ENCODE measurements around the gene FRMD4A.
"Not testable (repeated sequence)": the region's sequence is repeated elsewhere in the genome, so short reads cannot be mapped to it uniquely, and the experiment has no call there.

FRMD4A gene

DNA sequence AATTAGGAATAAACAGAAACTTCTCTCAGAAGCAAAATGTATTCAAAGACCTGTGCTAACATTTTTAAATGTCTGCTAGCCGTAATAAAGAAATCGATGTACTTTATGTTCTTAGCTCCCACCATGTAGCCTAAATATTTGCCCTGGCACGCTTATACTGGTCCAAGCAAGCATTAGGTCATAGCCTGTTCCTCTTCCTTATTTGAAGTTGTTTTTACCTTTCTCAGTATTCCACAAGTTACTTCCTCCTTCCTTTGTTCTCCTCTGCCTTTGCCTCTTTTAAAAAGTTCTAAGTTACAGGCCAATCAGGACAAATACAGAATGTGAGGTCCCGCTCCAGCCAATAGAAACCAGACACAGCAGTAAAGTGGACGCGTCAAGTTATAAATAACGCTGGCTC, 288.7 kb downstream of the FRMD4A start:
- not testable (repeated sequence) for DNase-seq

DNA sequence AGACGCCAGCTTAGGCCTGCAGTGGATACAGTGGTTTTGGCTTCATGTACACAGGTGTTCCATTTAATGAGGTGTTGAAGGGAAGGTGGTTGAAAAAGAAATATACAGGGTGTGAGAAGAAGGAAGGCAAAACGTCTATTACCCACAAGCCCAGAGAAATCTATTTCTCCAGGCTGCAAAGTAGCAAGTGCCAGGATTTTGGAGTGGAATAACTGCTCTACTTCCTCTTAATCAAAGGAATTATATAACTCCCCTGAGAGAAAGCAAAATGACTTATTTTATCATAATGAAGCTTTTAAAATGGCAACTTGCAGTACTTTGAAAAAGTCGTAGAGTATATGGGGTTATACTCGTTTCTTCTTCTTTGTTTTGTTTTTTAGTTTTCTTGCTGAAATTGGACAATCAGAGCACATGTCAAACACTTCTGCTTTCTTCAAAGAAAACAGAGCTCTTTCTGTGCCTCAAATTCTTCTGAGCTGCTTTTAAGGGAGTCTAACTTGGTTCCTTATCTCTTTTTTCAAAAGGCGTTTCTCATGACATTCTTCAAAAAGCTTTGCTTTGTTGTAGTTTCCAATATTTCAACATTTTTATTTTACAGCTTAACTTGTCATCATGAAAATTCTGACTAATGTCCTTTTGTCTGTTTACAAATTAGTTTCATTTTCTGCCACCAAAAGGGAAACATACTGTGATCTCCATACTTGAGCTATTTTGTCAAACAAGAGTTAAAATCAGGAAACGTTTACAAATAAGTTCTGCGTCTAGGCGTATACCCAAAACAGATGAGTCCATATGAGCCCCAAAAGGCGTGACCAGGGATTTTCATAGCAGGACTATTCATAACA, 289.7 kb downstream of the FRMD4A start:
- no peak for DNase-seq

DNA sequence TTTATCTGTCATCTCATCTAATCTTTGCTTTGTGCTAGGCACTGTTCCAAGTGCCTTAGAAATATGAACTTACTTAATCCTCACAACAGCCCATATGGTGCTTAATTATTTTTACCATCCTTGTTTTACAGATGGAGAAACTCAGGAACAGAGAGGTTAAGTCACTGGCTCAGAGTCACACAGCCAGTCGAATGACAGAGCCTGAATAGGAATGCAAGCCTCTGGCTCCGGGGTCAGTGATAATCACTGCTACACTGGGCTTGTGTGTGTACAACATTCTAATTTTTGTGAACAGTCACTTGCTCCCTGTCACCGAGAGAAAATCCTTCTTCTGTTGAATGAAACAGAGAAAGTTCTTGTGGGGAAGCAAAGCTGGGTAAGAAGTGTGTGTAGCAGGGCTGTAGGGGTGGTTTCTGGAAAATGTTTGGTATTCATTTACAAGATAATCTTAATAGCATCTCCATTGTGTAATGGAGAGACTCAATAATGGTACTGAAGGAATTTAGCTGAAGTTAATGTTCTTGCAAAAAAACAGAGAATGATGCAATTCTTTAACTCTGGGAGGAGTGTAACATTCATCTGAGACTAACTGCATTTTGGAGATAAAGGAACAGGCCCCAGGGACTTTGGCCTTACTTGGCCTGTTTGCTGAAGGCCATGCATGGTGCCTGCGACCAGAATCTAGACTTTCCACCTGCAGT, 290.6 kb downstream of the FRMD4A start:
- no peak for DNase-seq

DNA sequence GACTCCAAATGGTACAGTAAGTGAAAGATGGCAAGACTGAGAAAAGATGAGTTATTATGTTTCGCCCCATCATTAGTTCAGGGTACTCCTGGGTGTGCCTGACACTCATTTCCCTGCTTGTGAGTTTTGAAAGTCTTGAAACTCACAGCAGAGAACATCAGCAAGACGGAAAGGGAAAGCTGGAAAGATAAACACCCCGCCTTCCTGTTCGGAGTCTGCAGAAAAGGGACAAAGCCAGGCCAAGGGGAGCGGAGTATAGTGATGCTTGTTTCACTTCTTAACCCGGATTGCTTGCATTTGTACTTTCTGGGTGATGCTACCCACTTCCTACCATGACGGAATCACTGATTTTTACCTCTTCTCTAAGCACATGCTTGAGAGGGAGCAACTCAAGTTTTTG, 294.5 kb downstream of the FRMD4A start:
- DNase-seq = no peak

DNA sequence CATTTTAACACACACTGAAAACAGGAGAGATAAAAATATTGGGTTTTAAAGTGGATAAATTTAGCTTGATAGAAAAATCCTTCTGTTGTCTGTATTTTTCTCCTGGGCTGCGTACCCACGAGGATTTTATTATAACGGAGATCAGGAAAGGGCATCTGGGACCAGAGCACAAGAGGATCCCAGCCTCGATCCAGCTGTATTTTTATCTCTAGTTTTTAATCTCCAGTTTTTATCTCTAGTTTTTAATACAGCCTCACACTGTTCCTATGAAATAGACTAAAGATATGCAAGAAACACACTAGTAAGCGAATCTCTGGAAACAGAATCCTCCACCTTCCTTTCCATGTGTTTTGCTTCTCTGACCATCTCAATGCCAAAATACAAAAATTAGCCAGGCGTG, 295.2 kb downstream of the FRMD4A start:
- no peak for DNase-seq

DNA sequence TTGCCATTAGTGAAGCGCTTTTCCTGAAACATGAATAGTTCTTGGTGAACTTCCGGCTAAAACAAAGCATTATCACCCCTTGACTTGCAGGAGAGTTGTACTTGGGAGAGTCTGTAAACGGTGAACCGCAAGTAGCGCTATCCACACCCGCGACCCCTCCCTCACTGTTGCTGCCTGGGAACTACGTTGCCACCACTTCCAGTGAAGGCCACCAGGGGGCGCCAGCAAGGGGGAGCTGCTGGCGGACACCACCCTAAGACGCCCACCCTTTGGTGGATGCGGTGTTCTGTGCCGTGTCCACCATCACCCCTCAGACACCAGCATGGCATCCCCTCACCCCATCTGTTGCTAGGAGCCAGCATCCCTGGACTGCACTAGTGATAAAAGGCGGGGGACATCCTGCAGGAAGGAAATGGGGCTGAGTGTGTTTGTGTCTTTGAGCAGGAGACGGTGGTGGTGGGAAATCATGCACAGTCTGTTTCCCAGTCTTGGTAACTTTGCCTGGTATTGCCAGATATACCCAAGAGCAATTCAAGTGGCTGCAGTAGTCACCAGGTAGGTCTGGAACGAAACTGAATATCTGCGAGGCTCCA, 298.2 kb downstream of the FRMD4A start:
- no peak for DNase-seq

DNA sequence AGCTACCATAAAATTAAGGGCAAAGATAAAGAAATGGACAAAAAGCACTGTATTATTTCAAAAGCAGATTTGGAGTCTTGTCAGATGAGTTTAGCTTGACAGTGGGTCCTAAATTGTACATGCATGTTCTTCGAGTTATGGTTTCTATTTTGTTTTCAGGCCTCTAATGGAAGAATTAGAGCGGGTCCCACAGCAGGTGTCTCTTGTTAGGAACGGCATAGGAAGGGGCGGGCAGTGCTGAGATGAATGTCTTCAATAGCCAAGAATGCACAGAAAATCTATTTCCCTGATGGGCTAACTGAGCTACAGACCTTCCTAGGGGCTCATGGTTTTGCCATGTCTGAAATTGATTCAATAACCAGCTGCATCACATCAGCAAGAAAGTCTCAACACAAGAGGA, 304.4 kb downstream of the FRMD4A start:
- DNase-seq = no peak

DNA sequence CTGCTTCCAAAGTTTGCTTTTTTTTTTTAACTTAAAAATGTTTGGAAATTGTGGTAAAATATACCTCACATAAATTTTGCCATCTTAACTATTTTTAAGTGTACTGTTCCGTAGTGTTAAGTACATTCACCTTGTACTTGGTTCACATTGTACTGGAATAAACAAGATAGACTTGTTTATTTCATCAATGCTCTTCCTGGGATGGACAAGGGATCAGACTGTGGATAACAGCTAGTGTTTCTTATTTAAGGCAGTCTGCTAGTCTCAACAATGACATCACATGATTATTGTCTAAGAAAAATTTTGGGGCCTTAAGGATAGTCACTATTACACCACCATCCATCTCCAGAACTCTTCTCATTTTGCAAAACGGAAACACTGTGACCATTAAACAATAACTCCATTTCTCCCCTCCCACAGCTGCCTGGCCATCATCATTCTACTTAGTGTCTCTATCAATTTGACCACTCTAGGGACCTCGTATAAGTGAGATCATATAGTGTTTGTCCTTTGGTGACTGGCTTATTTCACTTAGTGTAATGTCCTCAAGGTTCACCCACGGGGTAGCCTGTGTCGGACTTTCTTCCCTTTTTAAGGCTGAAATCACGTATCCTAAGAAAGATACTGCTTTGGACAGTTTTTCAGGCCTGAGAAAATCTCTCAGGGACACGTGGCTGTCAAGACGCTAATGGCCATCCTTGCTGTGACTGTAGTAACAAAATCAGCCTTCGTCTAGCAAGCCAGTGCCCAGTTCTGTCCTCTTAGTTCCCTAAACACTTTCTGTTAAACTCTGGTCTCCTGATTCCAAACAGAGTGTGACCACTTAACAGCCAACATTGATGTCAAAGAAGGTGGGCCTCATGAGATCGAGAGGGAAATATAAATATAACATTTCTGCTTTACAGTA, 305.2 kb downstream of the FRMD4A start:
- no peak for DNase-seq

DNA sequence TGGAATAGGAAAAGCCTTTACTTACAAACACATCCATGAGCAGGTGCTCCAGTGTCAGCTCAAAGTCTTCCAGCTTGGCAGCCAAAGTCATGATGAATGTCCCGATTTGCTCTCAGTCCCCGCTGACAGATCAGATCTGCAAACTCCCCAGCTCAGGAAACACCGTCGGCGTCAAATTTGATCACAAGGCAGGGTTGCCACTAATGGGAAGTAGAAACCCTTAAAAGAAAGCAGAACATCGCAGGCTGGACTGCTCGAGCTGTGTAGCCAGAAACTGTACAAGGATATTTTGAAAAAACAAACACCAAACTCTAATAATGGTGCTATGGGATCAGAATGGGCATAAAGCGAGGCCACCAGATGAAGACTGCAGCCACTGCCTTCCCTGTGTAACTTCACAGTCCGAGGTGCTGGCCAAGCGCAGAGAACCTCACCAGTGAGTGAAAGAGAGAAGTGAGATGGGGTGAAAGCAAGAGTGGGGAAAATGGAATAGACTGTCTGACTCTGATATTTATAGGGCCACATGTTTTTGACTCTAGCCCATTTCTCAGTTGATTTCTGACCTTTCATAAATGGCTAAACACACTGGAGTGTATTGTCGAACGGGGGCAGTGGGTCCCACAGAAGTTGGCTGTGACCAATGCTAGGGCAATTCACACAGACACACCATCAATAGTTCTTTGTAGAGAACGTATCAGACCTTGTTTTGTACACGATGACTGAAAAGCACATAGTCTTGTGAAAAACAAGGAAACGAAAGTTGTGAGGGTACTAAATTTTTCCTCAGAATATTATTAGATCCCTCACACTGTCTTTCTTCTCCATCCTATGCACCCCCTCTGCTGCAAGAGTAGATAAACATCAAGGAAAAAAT, 306.2 kb downstream of the FRMD4A start:
- no peak for DNase-seq

DNA sequence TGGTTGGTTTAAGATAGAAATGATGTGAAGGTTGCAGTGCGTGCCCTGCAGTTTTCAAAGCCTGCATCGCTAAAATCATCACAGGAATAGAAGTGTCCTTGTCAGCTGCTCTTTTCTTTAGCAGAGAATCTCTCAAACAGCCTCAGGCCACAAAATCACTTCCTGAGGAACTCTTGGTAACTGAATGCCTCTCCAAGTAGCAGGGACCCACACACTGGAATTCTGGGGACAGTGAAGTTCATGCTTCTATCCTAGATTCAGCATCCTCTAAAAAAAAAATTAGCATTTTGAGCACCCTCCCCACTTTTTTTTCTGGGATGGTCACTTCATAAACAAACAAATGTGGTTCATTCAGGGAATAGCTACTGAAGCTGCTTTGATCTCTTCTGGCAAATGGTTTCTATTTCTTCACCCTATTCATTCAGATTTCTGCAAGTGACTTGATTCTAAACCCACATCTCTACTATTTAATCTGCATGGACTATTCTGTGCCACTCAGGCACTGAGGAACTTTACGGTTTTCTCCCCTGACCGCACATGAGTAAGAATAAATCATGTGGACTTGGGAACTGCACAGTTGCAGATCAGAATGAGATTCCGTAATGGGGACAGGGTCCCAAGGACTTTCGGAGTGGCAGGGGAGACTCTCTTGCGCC, 306.9 kb downstream of the FRMD4A start:
- no peak for DNase-seq

DNA sequence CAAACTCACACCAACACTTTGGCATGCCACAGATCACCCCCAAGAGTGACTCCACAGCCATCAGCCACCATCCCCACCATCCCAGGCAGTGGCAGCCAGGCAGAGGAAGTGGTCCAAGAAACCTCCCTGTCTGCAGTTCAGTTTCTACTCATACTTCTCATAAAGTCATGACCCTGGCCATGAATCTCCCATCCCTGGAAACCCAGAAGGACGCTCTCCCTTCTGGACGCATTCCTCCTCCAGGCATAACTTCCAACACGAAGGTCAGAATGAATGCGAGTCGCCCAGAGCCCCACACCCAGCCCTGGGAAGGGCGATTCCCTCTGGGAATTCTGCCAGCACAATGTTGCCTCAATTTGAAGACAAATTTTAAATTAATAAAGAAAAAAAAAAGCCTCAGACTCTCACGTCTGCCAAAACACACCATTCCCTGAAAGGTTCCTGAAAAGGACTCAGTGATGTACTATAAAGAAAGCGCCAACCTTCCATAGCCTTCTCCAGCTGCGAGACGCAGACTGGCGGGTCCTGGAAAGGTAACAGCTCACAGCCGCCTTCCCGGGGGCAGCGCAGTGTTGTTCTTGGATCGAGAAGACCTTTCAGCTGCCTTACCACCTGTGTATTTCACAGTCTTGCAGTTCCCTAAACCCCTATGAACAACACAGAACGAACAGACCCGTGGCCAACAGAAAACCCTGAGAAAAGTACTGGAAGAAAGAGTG, 307.6 kb downstream of the FRMD4A start:
- no peak for DNase-seq

DNA sequence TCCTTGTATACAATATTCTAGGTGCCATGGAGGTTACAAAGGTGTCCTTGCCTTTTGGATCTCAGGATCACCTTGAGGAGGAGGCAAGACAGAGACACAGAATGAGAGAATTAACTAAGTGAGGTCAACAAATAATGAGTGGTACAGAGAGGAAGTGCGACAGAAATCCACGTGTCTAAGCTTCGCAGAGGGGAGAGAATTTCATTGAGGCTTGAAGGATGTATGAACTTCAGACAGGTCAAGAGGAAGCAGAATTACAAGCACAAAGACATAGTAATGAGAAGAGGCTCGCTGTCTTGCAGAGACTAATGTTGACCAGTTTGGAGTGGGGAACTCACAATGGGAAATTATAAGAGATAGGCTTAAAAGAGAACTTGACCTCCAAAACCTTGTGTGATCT, 308.7 kb downstream of the FRMD4A start:
- DNase-seq = no peak

DNA sequence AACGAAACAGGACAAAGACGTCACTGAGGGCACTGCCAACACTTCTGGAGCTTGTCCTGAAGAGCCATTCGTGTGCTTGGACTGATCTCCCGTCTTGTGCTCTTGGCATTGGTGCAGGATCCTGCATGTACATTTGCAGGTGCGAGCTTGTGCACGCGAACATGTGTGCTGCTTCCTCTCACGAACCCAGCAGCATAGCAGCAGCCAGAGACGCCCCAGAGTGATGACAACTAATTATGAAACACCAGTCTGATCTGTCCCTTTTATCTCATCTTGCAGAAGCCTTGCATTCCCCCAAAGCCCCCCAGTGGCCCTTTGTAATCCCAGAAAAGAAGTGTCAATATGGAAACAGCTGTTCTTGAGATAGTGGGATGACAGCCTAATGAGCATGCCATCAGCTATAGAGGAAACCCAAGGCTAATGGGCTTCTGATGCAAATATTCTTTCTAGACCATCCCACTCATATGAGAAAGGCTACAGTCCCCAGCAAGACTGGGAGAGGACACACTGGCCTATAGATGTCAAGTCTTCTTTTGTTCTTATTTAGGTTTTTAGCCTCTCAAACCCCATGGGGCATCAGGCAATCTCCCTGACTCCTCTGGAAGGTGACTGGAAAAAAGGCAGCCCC, 310.6 kb downstream of the FRMD4A start:
- DNase-seq = no peak

DNA sequence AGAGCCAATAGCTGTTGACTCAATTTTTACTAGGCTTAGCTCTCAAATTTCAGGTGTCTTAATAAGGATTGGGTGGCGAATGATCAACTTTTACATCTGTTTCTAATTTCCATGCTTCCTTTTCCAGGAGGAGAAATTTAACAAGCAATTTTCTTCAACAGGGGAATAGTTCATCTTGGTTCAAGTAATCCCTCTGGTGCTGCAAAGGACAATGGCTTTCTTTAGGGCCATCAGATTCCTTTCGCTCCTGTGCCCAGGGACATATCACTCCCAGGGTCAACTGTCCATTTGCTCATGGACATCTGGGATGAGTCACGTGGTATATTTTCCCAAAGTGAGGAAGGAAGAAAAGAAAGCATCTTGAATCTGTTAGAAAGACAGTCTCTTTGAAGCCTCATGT, 313.3 kb downstream of the FRMD4A start:
- DNase-seq = no peak

DNA sequence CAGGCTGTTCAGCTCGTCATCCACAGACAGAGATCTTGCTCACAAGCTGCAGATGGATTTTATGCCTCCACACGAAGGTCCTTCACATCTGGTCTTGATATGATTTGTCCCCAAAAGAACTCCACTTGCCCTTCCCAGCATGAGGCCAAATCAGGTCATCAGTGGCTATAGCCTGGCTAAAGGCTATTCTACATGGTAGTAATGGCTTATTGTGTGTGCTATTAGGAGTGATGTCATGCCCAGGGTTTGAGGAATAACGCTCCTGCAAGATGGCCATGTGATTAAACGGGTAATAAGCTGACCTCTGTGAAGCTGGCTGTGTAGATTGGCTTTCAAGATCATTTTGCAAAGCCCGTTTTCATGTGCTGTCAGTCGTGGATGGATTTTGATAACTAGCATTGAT, 313.8 kb downstream of the FRMD4A start:
- DNase-seq = no peak

DNA sequence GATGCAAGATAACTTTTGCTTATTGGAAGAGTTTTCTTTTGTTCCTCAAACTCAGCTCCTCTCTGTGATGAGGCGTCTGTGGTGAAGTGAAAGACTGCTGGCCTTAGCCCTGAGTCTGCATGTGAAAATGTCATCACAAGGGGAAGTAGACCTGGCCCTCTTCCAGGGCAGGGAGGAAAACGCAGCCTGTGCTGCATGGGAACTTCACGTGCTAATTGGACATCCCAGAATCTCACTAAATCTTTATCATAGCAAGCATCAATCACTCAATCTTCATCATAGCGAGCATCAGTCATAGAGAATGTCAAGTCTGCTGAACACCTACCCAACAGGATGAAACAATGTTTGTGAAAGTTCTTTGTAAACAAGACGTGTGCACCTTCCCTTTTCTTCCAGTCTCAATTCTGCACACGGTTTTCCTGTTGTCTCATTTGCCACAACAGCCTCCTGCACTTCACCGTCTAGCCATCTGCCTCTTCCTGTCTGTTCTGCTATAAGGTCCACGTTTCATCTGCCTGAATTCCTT, 314.6 kb downstream of the FRMD4A start:
- DNase-seq = no peak

DNA sequence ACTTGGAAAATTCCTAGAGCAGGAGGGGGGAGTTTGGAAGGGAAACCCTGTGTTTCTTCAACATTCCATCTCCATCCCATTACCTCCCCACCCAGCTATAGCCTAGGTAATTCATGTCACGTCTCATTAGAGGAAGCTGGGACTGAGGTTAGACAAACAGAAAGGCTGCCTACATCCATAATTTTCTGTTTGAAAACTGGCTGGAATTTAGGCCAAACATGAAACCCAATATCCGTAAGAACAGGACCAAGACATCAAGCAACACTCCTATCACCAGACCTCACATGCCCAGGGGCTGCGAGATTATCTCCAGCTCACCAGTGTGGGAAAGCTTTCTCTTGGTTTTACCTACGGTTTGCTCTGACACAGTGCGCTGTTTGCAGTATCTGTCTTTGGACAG, 316.3 kb downstream of the FRMD4A start:
- DNase-seq = no peak

DNA sequence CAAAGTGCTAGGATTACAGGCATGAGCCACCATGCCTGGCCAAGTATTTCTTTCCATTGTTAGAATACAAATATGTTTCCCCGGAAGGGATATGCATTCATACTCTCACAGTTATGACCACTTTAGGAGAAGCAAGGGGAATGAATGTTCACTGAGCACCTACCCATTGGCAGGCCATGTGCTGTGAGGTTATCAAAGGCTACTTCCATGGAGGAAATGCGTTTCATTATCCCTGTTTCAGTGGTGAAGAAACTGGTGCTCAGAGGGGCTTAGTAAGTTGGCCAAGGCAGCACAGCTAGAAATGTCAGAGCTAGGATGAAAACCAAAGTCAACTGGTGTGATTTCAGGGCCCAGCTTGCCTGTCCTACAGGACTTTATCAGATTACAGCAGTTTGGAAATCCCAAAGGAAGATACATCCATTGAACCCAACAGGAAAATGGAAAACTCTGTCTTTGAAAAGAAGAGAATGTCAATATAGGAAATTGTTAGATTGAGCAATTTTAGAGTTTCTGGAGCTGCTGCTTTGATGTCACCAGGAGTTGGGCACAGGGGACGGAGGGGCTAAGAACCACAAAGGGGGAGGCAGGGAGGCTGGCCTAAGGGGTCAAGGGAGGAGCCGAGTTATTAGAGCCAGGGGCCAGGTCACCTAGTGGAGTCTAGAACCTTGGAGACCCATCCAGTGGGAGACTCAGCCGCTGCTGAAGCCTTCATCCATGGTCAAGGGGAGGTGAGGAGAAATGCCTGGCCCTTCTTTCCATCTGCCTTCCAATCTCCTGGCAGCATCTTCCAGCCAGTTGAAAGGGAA, 319.8 kb downstream of the FRMD4A start:
- no peak for DNase-seq

DNA sequence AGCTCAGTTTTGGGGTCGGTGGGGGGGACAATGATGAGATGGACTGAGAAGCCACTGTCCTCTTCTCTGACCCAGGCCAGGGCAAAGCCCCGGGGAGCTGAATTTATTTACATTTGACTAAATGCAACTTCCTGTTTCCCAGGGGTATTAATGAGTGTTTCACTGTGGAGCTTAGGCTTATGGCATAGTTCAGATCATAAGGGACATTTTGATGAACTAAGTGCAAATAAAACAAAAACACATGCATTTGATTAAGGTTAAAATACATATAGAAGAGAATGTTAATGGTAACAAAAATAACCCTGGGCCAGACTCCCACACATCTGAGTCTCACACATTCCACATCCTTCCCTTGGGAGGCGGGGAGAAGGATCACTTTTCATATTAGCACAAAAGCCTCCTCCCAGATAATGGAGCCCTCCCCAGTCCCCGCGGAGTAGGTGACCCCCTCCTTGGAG, 320.6 kb downstream of the FRMD4A start:
- DNase-seq = no peak
